Measurements from ENCODE around the gene ACAA2.
"Not testable (repeated sequence)": the region's sequence is repeated elsewhere in the genome, so short reads cannot be mapped to it uniquely, and the experiment has no call there.

ACAA2 gene

GRCh38 chr18:49798001-49798400, 15.3 kb downstream of the ACAA2 start:
- Histone ChIP-seq H3K4me1 (ENCODE audit: control insufficient read depth, insufficient read depth, low read length) (no peaks in the 10 kb centered on the region), H3K27me3 (ENCODE audit: control insufficient read depth, insufficient read depth, low read length) (no peaks in the 10 kb centered on the region), H3K36me3 (ENCODE audit: control insufficient read depth, insufficient read depth, low read length) (peaks cover 12% of the 10 kb centered on the region), H3K9ac (ENCODE audit: low read length) (no peak overlapping the region), H3K27ac (ENCODE audit: low read depth, low read length) (no peak overlapping the region), H3K4me3 (ENCODE audit: low read length) (no peak overlapping the region)

- Histone ChIP-seq H3K36me3 (ENCODE audit: control insufficient read depth, insufficient read depth, low read length) (peaks cover 12% of the 10 kb centered on the region), H3K4me1 (ENCODE audit: control insufficient read depth, insufficient read depth, low read length) (no peaks in the 10 kb centered on the region), H3K9ac (ENCODE audit: low read length) (no peak overlapping the region), H3K27me3 (ENCODE audit: control insufficient read depth, insufficient read depth, low read length) (no peaks in the 10 kb centered on the region), H3K4me3 (ENCODE audit: low read length) (no peak overlapping the region), H3K27ac (ENCODE audit: low read depth, low read length) (no peak overlapping the region)
These were observed 17.5 kb downstream of the ACAA2 start for GRCh38 chr18:49795612-49796552.

- Histone ChIP-seq H3K4me3 (ENCODE audit: low read length) (no peak overlapping the region), H3K27me3 (ENCODE audit: control insufficient read depth, insufficient read depth, low read length) (no peaks in the 10 kb centered on the region), H3K27ac (ENCODE audit: low read depth, low read length) (no peak overlapping the region), H3K4me1 (ENCODE audit: control insufficient read depth, insufficient read depth, low read length) (no peaks in the 10 kb centered on the region), H3K9ac (ENCODE audit: low read length) (no peak overlapping the region), H3K36me3 (ENCODE audit: control insufficient read depth, insufficient read depth, low read length) (peaks cover 17% of the 10 kb centered on the region)
These were observed 18.6 kb downstream of the ACAA2 start for GRCh38 chr18:49794743-49795142.

- peaks cover 14% of the 10 kb centered on the region for H3K36me3 ChIP-seq (ENCODE audit: control insufficient read depth, insufficient read depth, low read length)
- not testable (repeated sequence) for H3K4me3 ChIP-seq (ENCODE audit: low read length); H3K4me1 ChIP-seq (ENCODE audit: control insufficient read depth, insufficient read depth, low read length); H3K27me3 ChIP-seq (ENCODE audit: control insufficient read depth, insufficient read depth, low read length); H3K27ac ChIP-seq (ENCODE audit: low read depth, low read length); H3K9ac ChIP-seq (ENCODE audit: low read length)
These were observed 23.7 kb downstream of the ACAA2 start for GRCh38 chr18:49789560-49790134.

- peaks cover 17% of the 10 kb centered on the region for H3K36me3 ChIP-seq (ENCODE audit: control insufficient read depth, insufficient read depth, low read length)
- no peaks in the 10 kb centered on the region for H3K4me1 ChIP-seq (ENCODE audit: control insufficient read depth, insufficient read depth, low read length)
- H3K27me3 ChIP-seq (ENCODE audit: control insufficient read depth, insufficient read depth, low read length), result no peaks in the 10 kb centered on the region
- peak overlapping the region; percentile 53 for H3K27ac ChIP-seq (ENCODE audit: low read depth, low read length)
- peak overlapping the region; percentile 27 for H3K4me3 ChIP-seq (ENCODE audit: low read length)
- H3K9ac ChIP-seq (ENCODE audit: low read length), result no peak overlapping the region
These were observed 24.9 kb downstream of the ACAA2 start for GRCh38 chr18:49788327-49788898.

GRCh38 chr18:49786019-49786720, 27.2 kb downstream of the ACAA2 start:
- H3K36me3 ChIP-seq (ENCODE audit: control insufficient read depth, insufficient read depth, low read length), result peaks cover 18% of the 10 kb centered on the region
- H3K27ac ChIP-seq (ENCODE audit: low read depth, low read length), result no peak overlapping the region
- no peaks in the 10 kb centered on the region for H3K4me1 ChIP-seq (ENCODE audit: control insufficient read depth, insufficient read depth, low read length)
- H3K27me3 ChIP-seq (ENCODE audit: control insufficient read depth, insufficient read depth, low read length), result no peaks in the 10 kb centered on the region
- H3K4me3 ChIP-seq (ENCODE audit: low read length), result no peak overlapping the region
- H3K9ac ChIP-seq (ENCODE audit: low read length), result no peak overlapping the region

- H3K36me3 ChIP-seq (ENCODE audit: control insufficient read depth, insufficient read depth, low read length), result peaks cover 17% of the 10 kb centered on the region
- H3K4me1 ChIP-seq (ENCODE audit: control insufficient read depth, insufficient read depth, low read length), result no peaks in the 10 kb centered on the region
- H3K27ac ChIP-seq (ENCODE audit: low read depth, low read length), result no peak overlapping the region
- no peak overlapping the region for H3K9ac ChIP-seq (ENCODE audit: low read length)
- no peak overlapping the region for H3K4me3 ChIP-seq (ENCODE audit: low read length)
- H3K27me3 ChIP-seq (ENCODE audit: control insufficient read depth, insufficient read depth, low read length), result no peaks in the 10 kb centered on the region
These were observed 28.7 kb downstream of the ACAA2 start for GRCh38 chr18:49784427-49785185.

- not testable (repeated sequence) for H3K9ac ChIP-seq (ENCODE audit: low read length); H3K4me1 ChIP-seq (ENCODE audit: control insufficient read depth, insufficient read depth, low read length); H3K27ac ChIP-seq (ENCODE audit: low read depth, low read length); H3K27me3 ChIP-seq (ENCODE audit: control insufficient read depth, insufficient read depth, low read length); H3K4me3 ChIP-seq (ENCODE audit: low read length)
- peaks cover 24% of the 10 kb centered on the region for H3K36me3 ChIP-seq (ENCODE audit: control insufficient read depth, insufficient read depth, low read length)
These were observed 29.7 kb downstream of the ACAA2 start for GRCh38 chr18:49783631-49784030.

- H3K27ac ChIP-seq (ENCODE audit: low read depth, low read length), result no peak overlapping the region
- no peaks in the 10 kb centered on the region for H3K27me3 ChIP-seq (ENCODE audit: control insufficient read depth, insufficient read depth, low read length)
- H3K9ac ChIP-seq (ENCODE audit: low read length), result no peak overlapping the region
- peaks cover 19% of the 10 kb centered on the region for H3K36me3 ChIP-seq (ENCODE audit: control insufficient read depth, insufficient read depth, low read length)
- H3K4me1 ChIP-seq (ENCODE audit: control insufficient read depth, insufficient read depth, low read length), result no peaks in the 10 kb centered on the region
- H3K4me3 ChIP-seq (ENCODE audit: low read length), result no peak overlapping the region
These were observed 34.4 kb downstream of the ACAA2 start for GRCh38 chr18:49778826-49779465.

- Histone ChIP-seq H3K36me3 (ENCODE audit: control insufficient read depth, insufficient read depth, low read length) (no peaks in the 10 kb centered on the region), H3K4me1 (ENCODE audit: control insufficient read depth, insufficient read depth, low read length) (no peaks in the 10 kb centered on the region), H3K27me3 (ENCODE audit: control insufficient read depth, insufficient read depth, low read length) (no peaks in the 10 kb centered on the region), H3K27ac (ENCODE audit: low read depth, low read length) (no peak overlapping the region), H3K4me3 (ENCODE audit: low read length) (no peak overlapping the region), H3K9ac (ENCODE audit: low read length) (no peak overlapping the region)
These were observed 44.1 kb downstream of the ACAA2 start for GRCh38 chr18:49769047-49769728.

- Histone ChIP-seq H3K36me3 (ENCODE audit: control insufficient read depth, insufficient read depth, low read length) (no peaks in the 10 kb centered on the region), H3K27ac (ENCODE audit: low read depth, low read length) (no peak overlapping the region), H3K4me3 (ENCODE audit: low read length) (no peak overlapping the region), H3K9ac (ENCODE audit: low read length) (no peak overlapping the region), H3K4me1 (ENCODE audit: control insufficient read depth, insufficient read depth, low read length) (no peaks in the 10 kb centered on the region), H3K27me3 (ENCODE audit: control insufficient read depth, insufficient read depth, low read length) (no peaks in the 10 kb centered on the region)
These were observed 45.3 kb downstream of the ACAA2 start for GRCh38 chr18:49768051-49768391.

Data from rectal smooth muscle tissue (tissue), 1 donor.